ENCODE measurements around the gene ANTXR1. TPM values are rescaled to one million over a fixed set of nuclear protein-coding genes. Genes with fewer than 3 reads are reported as not detected.
"Not testable (repeated sequence)": the region's sequence is repeated elsewhere in the genome, so short reads cannot be mapped to it uniquely, and the experiment has no call there.

The ANTXR1 gene
- polyA plus RNA-seq, 3 donors from 2014 or later: not detected

DNA sequence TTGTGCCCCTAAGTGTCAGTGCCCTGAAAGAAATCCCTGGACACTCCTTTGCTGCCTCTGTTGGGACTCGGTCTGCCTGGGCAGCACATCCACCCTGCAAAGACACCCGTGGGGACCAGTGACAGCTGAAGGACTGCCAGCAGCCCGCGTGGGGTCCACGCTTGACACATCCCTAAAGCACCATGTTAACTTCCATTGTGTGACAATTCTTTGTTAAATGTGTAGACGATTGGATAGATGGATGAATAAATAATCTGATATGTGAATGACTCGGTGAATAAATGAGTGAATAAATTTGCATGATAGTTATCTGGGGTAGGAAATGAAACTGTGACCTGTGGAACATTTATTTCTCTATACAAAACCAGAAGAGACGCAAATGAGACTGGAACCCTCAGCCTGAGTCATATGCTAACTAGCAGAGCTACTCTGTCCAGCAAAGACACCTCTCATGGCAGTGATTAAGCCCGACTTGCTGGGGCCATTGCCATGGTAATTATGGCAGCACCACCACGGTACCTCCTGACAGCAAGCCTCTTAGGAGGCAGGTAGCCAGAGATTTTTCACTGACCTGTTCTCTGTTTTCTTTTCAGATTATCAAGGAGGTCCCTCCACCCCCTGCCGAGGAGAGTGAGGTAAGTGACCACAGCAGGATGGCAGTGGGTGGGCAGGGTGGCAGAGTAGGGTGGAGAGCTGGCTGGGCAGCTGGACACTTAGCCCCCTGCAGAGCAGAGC, 156.8 kb downstream of the ANTXR1 start:
- Mint-ChIP-seq H3K4me1 (no peaks in the 10 kb centered on the region), H3K27ac (no peak overlapping the region), H3K27me3 (ENCODE audit: low read depth in 3 of 3) (peaks cover 0 to 10% (median 3%) of the 10 kb centered on the region in 3 donors)

DNA sequence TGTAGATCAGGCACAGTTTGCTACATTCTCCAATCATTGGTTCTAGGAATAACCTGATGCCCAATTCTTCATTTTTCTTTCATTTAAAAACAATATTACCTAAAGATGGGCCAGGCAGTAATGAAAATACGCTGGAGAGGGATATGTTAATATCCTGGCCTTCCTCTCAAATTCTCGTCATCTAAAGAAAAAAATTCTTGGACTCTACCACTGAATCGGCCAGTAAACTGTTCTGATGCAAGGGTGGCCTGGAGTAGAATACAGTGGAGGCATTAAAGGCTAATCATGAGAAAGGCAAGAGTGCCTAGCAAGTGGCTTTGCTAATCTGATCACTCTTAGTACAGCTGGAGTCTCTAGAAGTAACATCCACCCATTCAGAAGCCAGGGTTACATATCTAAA, 157.7 kb downstream of the ANTXR1 start:
- no peak overlapping the region for H3K27ac Mint-ChIP-seq
- no peaks in the 10 kb centered on the region for H3K36me3 Mint-ChIP-seq
- H3K4me1 Mint-ChIP-seq: no peaks in the 10 kb centered on the region
- no peaks in the 10 kb centered on the region for H3K9me3 Mint-ChIP-seq
- peaks cover 0 to 13% (median 1%) of the 10 kb centered on the region in 3 donors for H3K27me3 Mint-ChIP-seq (ENCODE audit: low read depth in 3 of 3)
- H3K4me3 Mint-ChIP-seq: no peak overlapping the region
- DNase-seq: no peak

More for the DNA sequence above, 156.8 kb downstream of the ANTXR1 start:
- Mint-ChIP-seq H3K9me3 (no peaks in the 10 kb centered on the region), H3K4me3 (no peak overlapping the region), H3K36me3 (no peaks in the 10 kb centered on the region)
- DNase-seq: no peak

- H3K27ac Mint-ChIP-seq: no peak overlapping the region
- no peaks in the 10 kb centered on the region for H3K4me1 Mint-ChIP-seq
- peaks cover 0 to 13% (median 1%) of the 10 kb centered on the region in 3 donors for H3K27me3 Mint-ChIP-seq (ENCODE audit: low read depth in 3 of 3)
- H3K4me3 Mint-ChIP-seq: no peak overlapping the region
- DNase-seq: no peak
- no peaks in the 10 kb centered on the region for H3K9me3 Mint-ChIP-seq
- no peaks in the 10 kb centered on the region for H3K36me3 Mint-ChIP-seq
Observed at GRCh38 chr2:69171116-69171896, 158.3 kb downstream of the ANTXR1 start.

GRCh38 chr2:69171897-69172525, 159.0 kb downstream of the ANTXR1 start:
- H3K4me3 Mint-ChIP-seq: no peak overlapping the region
- H3K27ac Mint-ChIP-seq: no peak overlapping the region
- peaks cover 0 to 11% (median 1%) of the 10 kb centered on the region in 3 donors for H3K27me3 Mint-ChIP-seq (ENCODE audit: low read depth in 3 of 3)
- no peaks in the 10 kb centered on the region for H3K4me1 Mint-ChIP-seq
- DNase-seq: no peak
- no peaks in the 10 kb centered on the region for H3K36me3 Mint-ChIP-seq
- no peaks in the 10 kb centered on the region for H3K9me3 Mint-ChIP-seq

- no peak overlapping the region for H3K4me3 Mint-ChIP-seq
- no peak overlapping the region for H3K27ac Mint-ChIP-seq
- H3K36me3 Mint-ChIP-seq: no peaks in the 10 kb centered on the region
- H3K27me3 Mint-ChIP-seq (ENCODE audit: low read depth in 3 of 3): peaks cover 3 to 12% (median 6%) of the 10 kb centered on the region in 3 donors
- DNase-seq: no peak
- H3K4me1 Mint-ChIP-seq: peaks cover 3 to 10% of the 10 kb centered on the region in 2 donors
- no peaks in the 10 kb centered on the region for H3K9me3 Mint-ChIP-seq
Observed at GRCh38 chr2:69173706-69174105, 160.7 kb downstream of the ANTXR1 start.

DNA sequence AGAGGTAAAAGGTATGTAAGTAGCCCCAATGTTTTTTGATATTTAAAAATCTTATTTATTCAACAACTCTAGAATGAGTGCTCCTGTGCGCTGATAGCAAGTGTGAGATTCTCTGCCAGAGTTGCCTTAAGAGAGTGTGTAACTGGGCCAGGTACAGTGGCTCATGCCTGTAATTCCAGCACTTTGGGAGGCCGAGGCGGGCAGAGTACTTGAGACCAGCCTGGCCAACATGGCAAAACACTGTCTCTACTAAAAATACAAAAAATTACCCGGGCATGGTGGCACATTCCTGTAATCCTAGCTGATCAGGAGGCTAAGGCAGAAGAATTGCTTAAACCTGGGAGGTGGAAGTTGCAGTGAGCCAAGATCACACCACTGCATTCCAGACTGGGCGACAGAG, 161.2 kb downstream of the ANTXR1 start:
- peaks cover 3 to 12% (median 6%) of the 10 kb centered on the region in 3 donors for H3K27me3 Mint-ChIP-seq (ENCODE audit: low read depth in 3 of 3)
- not testable (repeated sequence) for H3K27ac Mint-ChIP-seq, H3K36me3 Mint-ChIP-seq, DNase-seq, H3K4me3 Mint-ChIP-seq, H3K9me3 Mint-ChIP-seq
- peaks cover 3 to 10% of the 10 kb centered on the region in 2 donors for H3K4me1 Mint-ChIP-seq

DNA sequence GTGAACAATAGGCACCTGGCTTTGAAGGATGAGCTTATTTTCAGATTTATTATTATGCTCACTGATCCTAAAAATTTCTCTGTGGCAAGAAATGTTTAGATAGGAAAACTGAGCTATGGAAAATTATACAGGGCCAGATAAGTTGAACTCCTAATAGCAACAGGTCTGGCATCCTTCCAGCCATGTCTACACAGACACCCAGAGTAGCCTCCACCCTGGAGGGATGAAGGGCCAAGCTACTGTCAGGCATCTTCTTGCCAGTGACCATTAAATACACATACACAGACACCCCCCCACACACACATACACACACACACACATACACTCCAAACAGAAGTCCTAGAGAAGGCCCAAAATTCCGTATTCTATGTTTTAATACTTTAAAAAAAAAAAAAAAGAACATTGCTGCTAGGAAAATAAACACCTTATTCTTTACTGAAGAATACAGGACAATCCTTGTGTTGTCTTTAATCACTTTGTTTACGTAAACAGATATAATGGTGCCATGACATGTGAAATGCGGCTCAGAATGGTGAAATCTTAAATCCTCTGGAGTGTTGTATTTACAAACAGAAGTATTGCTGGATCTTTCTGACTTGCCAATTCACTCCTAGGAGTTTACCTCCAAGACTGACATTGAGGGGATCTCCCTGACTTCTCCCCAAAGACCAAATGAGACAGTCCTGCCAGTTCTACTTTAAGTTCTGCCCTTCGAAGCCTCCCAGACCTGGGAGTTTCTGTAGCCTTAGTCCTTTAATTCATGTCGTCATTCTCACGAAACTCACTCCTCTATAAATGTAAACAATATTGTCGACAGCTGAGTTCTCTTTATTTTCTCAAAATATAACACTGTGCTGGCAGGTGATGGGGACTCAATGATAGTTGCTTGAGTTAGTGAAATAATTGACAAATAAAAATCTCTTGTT, 163.1 kb downstream of the ANTXR1 start:
- peaks cover 5 to 16% (median 8%) of the 10 kb centered on the region in 3 donors for H3K27me3 Mint-ChIP-seq (ENCODE audit: low read depth in 3 of 3)

GRCh38 chr2:69177063-69177771, 164.2 kb downstream of the ANTXR1 start:
- no peak overlapping the region for H3K4me3 Mint-ChIP-seq
- H3K9me3 Mint-ChIP-seq: no peaks in the 10 kb centered on the region
- peaks cover 3 to 10% of the 10 kb centered on the region in 2 donors for H3K4me1 Mint-ChIP-seq
- peaks cover 8 to 16% (median 8%) of the 10 kb centered on the region in 3 donors for H3K27me3 Mint-ChIP-seq (ENCODE audit: low read depth in 3 of 3)
- no peak for DNase-seq
- H3K36me3 Mint-ChIP-seq: no peaks in the 10 kb centered on the region
- no peak overlapping the region for H3K27ac Mint-ChIP-seq

More for the DNA sequence above, 163.1 kb downstream of the ANTXR1 start:
- Mint-ChIP-seq H3K36me3 (no peaks in the 10 kb centered on the region), H3K27ac (no peak overlapping the region), H3K4me3 (no peak overlapping the region), H3K4me1 (peaks cover 3 to 10% of the 10 kb centered on the region in 2 donors), H3K9me3 (no peaks in the 10 kb centered on the region)
- DNase-seq: no peak

DNA sequence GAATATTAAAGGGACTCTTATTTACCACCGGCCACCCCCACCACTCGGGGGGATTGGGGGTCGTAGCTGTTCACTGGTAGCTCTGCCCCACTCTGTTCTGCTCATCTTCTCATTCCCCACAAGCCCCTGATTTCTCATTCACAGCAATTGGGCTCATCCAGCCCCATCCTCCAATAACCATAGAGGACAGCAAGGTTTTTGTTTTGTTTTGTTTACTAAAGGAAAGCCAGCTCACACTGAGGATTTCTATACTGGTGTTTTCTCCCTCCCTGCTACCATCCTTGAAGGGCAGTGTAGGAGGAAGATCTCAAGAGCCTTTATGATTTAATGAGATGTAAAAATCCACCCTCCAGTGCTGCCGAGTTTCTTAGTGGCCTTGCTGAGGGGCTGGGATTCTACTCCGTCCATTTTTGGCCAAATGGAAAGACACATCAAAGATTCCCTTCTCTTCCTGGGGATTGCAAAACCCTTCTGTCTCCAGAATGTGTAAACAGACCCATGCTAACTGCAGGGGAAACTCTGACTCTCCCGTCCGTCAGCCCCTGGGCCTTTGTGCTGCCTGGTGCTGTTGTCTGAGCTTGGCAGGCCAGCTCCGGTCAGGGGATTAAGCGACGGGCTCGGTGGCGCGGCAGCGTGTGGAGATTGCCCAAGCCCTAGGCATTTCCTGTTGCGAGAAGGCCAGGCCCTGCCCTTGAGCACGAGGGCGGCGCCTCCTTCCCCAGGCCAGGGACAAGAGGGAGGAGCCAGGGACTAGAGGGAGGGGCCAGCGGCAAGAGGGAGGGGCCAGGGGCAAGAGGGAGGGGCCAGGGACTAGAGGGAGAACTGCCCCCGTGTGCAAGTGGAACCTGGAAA, 165.0 kb downstream of the ANTXR1 start:
- Mint-ChIP-seq H3K9me3 (no peaks in the 10 kb centered on the region), H3K27me3 (ENCODE audit: low read depth in 3 of 3) (peaks cover 8 to 16% (median 8%) of the 10 kb centered on the region in 3 donors), H3K4me1 (peaks cover 3 to 10% of the 10 kb centered on the region in 2 donors), H3K27ac (no peak overlapping the region), H3K36me3 (no peaks in the 10 kb centered on the region), H3K4me3 (peak overlapping the region in 2 of 5 donors; percentile 9 to 14)
- DNase-seq: peak in 2 of 3 donors; percentile 6 to 14

- H3K9me3 Mint-ChIP-seq: no peaks in the 10 kb centered on the region
- no peaks in the 10 kb centered on the region for H3K36me3 Mint-ChIP-seq
- no peak overlapping the region for H3K27ac Mint-ChIP-seq
- H3K4me3 Mint-ChIP-seq: no peak overlapping the region
- H3K4me1 Mint-ChIP-seq: peaks cover 3 to 10% of the 10 kb centered on the region in 2 donors
- peaks cover 8 to 16% (median 9%) of the 10 kb centered on the region in 3 donors for H3K27me3 Mint-ChIP-seq (ENCODE audit: low read depth in 3 of 3)
- DNase-seq: no peak
Observed at GRCh38 chr2:69178756-69179155, 165.8 kb downstream of the ANTXR1 start.

DNA sequence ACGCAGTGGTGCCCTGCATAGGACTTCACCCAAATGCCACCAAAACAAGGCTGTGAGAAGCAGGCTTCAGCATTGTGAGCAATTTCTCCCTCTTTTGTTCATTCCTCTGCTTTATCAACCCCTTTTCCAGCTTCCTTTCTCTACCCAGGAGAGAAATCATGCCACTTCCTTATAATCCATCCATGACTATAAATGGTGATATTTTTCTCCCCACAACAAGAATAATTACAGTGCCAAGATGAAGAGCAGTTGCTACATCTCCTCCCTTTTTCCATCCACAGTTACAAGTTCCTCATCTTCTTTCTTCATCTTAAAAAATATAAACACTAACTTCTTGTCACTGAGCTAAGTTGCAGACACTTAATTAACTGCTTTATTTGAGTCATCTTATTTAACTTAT, 167.2 kb downstream of the ANTXR1 start:
- H3K27ac Mint-ChIP-seq: no peak overlapping the region
- no peak for DNase-seq
- H3K4me1 Mint-ChIP-seq: peaks cover 3 to 10% of the 10 kb centered on the region in 2 donors
- no peaks in the 10 kb centered on the region for H3K36me3 Mint-ChIP-seq
- no peak overlapping the region for H3K4me3 Mint-ChIP-seq
- H3K27me3 Mint-ChIP-seq (ENCODE audit: low read depth in 3 of 3): peaks cover 8 to 10% (median 9%) of the 10 kb centered on the region in 3 donors
- no peaks in the 10 kb centered on the region for H3K9me3 Mint-ChIP-seq

DNA sequence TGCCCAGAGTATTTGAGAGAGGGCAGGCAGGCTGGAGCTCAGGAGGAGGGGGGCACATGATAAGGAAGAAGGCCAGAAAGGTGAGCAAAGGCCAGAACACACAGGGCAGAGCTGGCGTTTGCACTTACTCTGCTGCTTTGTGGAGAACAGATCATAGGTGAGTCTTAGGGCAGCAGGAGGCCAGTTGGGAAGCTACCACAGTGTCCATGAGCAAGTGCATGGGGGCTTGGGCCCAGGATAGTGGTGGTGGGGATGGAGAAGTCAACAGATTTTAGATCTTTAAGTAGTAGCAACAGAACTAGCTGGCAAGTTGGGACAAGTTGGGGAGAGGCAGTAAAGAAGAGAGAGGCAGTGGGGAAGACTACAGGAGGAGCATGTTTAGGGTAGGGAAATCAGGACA, 168.0 kb downstream of the ANTXR1 start:
- Mint-ChIP-seq H3K4me3 (no peak overlapping the region), H3K27ac (no peak overlapping the region), H3K4me1 (peaks cover 3 to 10% of the 10 kb centered on the region in 2 donors), H3K36me3 (no peaks in the 10 kb centered on the region), H3K27me3 (ENCODE audit: low read depth in 3 of 3) (peaks cover 8 to 10% (median 9%) of the 10 kb centered on the region in 3 donors), H3K9me3 (no peaks in the 10 kb centered on the region)
- DNase-seq: no peak

Measured in immature natural killer cell (primary cell).